GM10266 (cell line): Measurements from ENCODE around the gene NAA38.

Source experiments
- DNase-seq: peaks from one replicate; pipeline ENCODE4 v3.0.0; 2012; ENCODE audit errors: extremely low spot score
- CTCF ChIP-seq: IDR thresholded peaks from 2 replicates; pipeline ENCODE4 v1.5.1; 2012; ENCODE audit warnings: mild to moderate bottlenecking, low read depth; ENCODE audit not compliant: control insufficient read depth, insufficient read depth; ENCODE audit errors: missing control alignments

Gene NAA38

GRCh38 chr17:7856811-7857712, at the start of gene NAA38:
TSS of gene NAA38 (minus strand) at chr17:7857559. CDS start at chr17:7857463, 96 bp downstream.
- peak; percentile 95 for DNase-seq
- TF ChIP-seq CTCF = peak; percentile 59

GRCh38 chr17:7903154-7904103, 46.1 kb upstream of the NAA38 start:
- no peak for TF ChIP-seq CTCF
- no peak for DNase-seq

DNA sequence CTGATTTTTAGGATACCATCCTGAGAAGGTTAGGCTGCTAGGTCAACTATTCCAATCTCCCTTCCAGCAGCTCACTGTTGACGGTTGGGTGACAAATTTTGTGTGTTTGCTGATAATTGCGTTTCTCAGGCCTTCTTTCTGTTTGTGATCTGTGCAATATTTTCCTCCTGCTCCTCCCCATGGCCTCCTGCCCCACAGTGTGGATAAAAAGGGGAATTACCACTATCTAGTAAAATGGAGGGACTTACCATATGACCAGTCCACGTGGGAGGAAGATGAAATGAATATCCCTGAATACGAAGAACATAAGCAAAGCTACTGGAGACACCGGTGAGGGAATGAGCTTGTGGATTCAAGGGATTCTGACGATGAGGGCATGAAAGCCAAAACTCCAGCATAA, 40.4 kb upstream of the NAA38 start:
- DNase-seq = no peak

DNA sequence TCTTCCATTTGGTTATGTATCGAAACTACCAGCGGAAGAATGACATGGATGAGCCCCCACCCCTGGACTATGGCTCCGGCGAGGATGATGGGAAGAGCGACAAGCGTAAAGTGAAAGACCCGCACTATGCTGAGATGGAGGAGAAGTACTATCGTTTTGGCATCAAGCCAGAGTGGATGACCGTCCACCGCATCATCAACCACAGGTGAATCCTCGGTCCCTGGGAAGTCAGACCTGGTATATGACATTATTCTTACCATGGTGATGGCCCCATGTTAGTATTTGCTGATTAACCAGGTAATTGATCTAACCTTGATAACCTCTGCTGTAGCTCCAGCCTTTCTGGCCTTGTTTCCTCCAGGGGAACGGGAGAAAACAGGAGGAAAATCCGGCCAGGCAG, 39.7 kb upstream of the NAA38 start:
- DNase-seq = no peak
- TF ChIP-seq CTCF = no peak

More for the DNA sequence above, 40.4 kb upstream of the NAA38 start:
- TF ChIP-seq CTCF = no peak

DNA sequence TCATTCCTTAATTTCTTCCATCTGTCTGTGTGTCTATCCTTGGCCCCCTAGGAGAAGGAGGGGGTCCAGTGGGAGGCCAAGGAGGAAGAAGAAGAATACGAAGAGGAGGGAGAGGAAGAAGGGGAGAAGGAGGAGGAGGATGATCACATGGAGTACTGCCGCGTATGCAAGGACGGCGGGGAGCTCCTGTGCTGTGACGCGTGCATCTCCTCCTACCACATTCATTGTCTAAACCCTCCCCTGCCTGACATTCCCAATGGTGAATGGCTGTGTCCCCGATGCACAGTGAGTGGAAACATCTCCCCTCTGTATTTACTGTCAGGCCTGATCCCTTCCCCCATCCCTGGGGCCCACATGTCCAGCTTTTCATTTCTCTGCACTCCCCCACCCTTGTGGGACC, 37.5 kb upstream of the NAA38 start:
- no peak for DNase-seq
- no peak for TF ChIP-seq CTCF

DNA sequence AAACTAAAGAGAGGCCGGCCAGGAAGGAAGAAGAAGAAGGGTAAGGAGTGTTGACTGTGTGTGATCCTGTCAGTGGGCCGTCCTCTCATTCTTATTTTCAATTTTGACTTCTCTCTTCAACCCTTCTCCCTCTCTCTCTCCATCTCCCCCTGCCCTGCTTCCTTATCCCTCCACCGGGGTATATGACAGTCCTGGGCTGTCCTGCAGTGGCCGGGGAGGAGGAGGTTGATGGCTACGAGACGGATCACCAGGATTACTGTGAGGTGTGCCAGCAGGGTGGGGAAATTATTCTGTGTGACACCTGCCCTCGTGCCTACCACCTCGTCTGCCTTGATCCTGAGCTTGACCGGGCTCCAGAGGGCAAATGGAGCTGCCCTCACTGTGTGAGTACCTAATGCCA, 36.9 kb upstream of the NAA38 start:
- TF ChIP-seq CTCF = no peak
- no peak for DNase-seq
